ENCODE measurements around the gene SMYD2.

DNA sequence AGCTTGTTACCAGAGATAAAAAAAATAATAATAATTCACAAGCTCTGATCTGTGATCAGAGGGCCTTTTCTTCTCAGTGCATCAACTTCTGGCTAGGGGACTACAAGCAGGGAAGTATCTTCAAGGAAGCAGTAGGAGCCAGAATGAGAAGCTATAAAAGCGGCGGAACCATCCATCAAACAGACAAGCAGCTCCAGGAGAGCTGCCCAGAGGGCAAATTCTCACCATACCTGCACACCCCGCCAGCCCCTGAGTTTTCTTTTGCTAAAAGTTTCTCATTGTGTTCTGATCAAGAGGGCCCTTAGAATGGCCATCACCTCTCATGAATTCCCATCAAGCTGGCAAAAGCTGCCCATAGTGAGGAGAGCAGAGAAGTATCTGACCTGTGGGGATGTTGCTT is 99.4 kb downstream of the SMYD2 start:
- no peak for TF ChIP-seq LEF1 (IDR thresholded peaks at IDR 0.05; ENCODE audit: borderline replicate concordance)
- no peak for TF ChIP-seq SUZ12 (IDR thresholded peaks at IDR 0.05)
- TF ChIP-seq FOXM1 (IDR thresholded peaks at IDR 0.05; ENCODE audit: borderline replicate concordance), result no peak
- TF ChIP-seq ELF4 (IDR thresholded peaks at IDR 0.05), result no peak
- TF ChIP-seq TARDBP (IDR thresholded peaks at IDR 0.05), result no peak
- no peak for TF ChIP-seq FOXA1 (IDR thresholded peaks at IDR 0.05)
- TF ChIP-seq SP1 (IDR thresholded peaks at IDR 0.05), result no peak
- TF ChIP-seq FOXK2 (IDR thresholded peaks at IDR 0.05), result no peak
- no peak for TF ChIP-seq ZNF384 (IDR thresholded peaks at IDR 0.05)
- TF ChIP-seq ARNT (IDR thresholded peaks at IDR 0.05), result no peak
- no peak for TF ChIP-seq BHLHE40 (IDR thresholded peaks at IDR 0.05; ENCODE audit: borderline replicate concordance)
